KG1 (cell line): Measurements from ENCODE around the gene SSR4.

ENCODE experiments used
- DNase-seq: peaks from one replicate; lab custom pipeline; 2025; lab: John Stamatoyannopoulos, UW

Gene SSR4

DNA sequence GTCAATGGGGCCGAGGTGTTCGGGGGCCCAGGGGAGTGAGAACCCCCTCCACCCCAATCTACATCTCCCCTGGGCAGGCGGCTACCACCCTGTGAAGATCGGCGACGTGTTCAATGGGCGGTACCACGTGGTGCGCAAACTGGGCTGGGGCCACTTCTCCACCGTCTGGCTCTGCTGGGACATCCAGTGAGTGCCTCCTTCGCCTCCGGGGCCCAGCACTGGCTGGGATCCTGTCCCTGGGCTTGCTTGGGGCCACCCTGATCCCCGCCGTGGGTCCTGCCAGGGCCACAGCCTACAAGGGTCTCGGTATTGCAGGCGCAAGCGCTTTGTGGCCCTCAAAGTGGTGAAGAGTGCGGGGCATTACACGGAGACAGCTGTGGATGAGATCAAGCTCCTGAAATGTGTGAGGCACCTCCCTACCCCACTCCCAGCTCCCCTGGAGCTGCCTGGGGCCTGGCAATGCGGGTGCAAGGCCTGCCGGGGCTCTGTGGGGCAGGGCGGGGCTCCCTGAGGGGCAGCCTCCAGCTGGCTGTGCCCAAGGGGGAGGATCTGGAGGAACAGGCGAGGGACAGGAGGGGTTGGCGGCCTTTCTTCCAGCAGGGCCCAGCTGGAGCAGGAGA is 12.9 kb upstream of the SSR4 start:
- no peak for DNase-seq

DNA sequence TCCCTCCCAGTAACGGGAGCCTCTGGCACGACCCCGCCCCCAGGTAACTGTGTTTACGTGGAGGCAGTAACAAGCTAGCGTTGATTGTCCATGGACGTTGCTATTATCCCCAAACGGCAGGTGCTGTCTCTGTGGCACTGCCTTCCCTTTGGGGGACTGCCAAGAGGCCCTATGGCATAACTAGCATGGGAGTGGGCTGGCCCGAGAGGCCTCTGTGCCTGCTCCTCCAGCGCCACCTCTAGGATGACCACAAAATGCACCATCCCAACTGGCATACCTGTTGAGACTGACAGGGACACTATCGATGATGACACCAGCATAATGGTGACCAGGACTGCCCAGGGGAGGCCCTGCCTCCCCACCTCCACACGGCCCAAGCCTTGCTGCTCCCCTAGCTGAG is 12.2 kb upstream of the SSR4 start:
- no peak for DNase-seq

DNA sequence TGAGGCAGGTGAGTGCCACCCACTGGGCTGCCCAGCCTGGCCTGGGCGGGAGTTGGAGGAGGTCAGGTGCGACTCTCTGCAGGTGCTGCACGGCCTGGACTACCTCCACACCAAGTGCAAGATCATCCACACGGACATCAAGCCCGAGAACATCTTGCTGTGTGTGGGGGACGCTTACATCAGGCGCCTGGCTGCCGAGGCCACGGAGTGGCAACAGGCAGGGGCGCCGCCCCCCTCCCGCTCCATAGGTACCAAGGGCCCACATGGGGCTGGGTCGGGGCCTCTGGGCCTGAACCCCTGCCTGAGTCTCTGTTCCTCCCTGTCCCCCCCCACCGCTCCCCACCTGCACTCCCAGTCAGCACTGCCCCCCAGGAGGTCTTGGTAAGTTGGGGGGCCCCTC is 11.6 kb upstream of the SSR4 start:
- no peak for DNase-seq

DNA sequence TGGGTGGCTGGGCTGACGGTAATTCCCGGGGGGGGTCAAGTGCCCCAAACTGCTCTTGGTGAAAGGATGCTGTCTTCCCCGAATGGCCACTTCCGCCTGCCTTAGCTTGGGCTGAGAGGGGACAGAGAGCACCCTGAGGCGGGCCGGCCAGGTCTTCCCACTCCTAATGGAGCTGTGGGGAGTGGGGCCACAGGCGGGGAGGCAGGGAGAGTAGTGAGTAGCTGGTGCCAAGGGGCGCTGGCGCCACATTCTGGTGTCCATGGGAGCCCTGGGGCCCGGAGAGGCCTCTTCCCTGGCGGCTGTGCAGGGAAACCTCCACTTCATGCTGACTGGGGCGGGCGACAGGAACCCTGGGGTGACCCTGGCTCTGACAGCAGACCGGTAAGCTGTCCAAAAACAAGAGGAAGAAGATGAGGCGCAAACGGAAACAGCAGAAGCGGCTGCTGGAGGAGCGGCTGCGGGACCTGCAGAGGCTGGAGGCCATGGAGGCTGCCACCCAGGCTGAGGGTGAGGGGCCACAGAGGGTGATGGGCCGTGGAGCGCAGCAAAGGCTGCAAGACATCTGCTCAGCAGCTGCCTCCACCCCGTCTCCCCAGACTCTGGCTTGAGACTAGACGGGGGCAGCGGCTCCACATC is 11.0 kb upstream of the SSR4 start:
- no peak for DNase-seq

DNA sequence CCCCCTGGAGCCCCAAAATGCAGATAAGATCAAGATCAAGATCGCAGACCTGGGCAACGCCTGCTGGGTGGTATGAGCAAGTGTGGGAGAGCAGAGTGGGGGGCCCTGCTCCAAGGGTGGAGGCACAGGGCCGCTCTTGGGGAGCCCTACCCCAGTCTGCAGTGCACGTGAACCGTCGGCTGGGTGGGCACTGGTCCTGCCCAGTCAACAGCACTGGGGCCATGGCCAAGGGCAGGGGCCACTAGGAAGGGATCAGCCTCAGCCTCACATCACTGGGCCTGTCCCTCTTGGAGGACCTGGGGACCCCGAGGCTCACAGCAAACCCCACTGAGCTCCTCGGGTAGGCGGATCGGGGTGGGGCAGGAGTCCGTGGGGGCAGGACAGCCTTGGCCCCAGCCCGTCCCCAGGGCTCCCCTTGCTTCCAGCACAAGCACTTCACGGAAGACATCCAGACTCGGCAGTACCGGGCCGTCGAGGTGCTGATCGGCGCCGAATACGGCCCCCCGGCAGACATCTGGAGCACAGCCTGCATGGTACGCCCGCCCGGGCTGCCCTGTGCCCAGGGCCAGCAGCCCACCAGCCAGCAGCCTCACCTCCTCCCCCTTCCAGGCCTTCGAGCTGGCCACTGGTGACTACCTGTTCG is 10.0 kb upstream of the SSR4 start:
- DNase-seq, result no peak

DNA sequence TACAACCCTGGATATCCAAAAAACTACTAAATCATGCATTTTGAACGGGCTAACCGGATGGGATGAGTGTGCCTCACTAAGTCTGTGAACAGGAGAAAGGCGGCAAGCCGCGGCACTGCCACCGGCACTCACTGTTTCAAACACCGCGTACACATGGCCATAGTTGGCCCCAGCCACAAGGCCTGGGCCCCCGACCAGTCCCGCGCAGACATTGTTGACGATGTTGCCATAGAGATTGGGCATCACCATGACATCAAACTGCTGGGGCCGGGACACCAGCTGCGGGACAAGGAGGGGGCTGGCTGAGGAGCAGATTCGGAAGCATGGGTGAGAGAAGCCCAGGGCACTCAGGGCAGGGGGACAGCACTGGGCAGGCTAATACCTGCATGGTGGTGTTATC is 7.8 kb upstream of the SSR4 start:
- no peak for DNase-seq

DNA sequence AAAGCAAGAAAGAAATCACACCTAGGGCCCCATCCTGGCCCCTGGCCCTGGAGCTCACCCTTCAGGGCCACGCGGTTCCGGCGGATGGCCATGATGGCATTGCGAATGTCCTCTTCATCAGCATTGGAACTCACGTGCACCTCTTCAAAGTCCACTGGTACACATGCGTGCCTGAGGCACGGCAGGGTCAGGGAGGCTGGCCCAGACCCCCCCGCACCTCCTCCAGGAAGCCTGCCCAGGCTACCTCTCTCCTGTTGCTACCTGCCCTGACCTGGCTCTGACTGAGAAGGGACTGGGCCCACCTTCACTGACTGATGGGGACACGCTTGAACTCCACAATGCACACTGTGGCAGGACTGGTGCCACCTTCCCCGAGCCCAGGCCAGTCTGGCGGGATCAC is 4.8 kb upstream of the SSR4 start:
- DNase-seq, result no peak

DNA sequence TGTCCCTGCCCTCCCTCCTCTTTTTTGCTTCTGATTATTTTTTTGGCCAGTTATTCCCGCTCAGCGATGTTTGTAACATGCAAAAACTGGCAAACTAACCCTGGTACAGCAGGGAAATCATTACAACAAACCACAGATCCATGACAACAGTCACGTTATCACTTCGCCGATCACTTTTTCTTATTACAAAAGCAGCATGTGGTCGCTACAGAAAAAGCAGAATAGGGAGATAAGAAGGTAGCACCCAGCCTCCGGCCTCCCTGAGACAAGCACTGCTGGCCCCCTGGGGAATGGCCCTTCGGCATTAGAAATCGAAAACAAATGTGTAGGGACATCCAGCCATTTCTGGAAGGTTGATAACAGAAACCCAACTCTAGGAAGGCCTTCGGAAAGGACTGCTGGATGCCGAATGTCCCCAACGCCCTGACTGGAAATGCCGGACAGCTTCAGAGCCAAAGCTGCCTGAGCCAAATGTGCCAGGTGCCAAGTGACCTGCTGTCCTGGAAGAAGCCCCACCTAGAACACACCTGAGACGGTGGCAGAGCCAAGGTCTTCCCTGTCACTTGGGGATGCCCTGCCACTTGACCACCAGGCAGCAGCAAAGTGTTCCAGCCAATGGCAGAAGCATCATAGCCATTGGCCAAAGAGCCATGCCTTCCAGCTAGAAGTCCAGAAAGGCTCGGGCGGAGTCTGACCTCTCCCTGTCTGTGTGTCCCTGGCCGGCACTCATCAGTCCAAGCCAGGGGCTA is 3.2 kb upstream of the SSR4 start:
- no peak for DNase-seq

DNA sequence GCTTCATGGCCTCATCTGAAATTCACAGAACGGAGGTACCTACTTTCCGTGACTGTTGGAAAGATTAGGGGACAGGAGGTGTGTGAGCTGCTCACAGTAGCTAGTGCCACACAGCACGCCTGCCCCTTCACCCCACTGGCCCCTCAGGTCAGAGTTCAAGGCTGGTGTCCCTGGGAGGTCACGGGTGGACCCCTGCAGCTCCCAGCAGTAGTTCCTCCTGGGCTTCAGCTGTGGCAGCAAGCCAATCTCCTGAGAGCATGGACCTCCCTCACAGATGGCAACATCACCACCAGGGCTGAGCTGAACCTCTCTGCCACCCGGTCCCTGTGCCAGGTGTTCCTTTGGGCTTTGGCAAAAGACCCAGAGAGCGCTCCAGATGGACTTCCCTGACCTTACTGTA is 2.1 kb upstream of the SSR4 start:
- DNase-seq, result no peak

DNA sequence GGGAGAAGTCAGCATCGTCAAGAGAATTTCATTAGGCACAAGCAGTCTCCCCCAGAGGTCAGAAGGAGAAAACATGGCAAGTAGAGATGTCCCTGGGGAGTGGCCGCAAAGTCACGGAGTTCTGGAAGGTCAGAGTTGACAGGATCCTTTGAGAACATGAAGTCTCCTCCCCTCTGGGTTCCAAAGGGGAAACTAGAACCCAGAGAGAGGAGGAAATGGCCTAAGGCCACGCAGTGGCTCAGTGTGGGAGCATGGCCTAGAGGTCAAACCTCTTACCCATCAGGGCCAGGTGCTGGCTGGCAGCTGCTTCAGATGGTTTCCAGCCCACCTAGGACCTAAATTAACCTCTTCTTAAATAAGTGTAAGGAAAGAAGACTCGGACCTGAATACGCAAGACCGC is 1.2 kb upstream of the SSR4 start:
- DNase-seq, result no peak

DNA sequence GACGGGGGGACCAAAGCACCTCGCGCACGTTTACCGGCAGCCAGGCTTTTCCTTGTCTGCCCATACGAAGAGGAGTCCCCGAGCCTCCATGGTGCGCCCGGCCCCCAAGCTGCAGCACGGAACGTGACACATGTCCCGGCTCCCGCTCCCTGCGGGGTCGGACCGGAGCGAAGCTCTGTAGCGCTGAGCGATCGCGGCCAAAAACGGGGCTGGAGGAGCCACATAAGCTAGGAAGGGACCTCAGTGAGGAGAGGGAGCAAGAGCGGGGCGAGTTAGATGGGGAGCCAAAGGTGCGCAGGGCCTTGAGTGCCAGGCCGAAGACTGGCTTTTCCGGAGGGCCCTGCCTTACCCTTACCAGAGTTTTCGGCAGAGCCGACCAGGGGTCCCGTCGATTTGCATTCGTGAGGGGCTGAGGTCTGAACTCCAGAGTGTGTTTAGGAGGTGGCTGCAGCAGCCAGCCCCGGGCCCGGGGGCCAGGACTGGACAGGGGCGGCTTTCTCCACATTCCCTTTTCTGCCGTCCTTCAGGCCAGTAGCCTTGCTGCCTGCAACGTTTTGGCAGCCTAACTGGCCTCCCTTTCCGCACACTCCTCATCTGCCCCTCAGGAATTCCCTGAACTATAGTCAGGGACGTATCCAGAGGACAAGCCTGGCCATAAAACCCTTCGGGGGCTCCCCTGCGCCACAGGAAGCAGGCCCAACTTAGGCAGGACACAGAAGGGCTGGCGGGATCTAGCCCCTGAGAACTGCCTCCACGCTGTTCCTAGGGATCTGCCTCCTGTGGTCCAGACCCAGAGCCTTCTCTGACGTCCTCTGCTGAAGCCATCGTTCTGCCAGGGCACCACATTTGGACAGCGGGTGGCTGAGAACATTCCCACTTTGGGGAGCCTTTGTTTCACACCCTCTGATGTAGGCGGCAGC is 689 bp downstream of the SSR4 start:
- no peak for DNase-seq

DNA sequence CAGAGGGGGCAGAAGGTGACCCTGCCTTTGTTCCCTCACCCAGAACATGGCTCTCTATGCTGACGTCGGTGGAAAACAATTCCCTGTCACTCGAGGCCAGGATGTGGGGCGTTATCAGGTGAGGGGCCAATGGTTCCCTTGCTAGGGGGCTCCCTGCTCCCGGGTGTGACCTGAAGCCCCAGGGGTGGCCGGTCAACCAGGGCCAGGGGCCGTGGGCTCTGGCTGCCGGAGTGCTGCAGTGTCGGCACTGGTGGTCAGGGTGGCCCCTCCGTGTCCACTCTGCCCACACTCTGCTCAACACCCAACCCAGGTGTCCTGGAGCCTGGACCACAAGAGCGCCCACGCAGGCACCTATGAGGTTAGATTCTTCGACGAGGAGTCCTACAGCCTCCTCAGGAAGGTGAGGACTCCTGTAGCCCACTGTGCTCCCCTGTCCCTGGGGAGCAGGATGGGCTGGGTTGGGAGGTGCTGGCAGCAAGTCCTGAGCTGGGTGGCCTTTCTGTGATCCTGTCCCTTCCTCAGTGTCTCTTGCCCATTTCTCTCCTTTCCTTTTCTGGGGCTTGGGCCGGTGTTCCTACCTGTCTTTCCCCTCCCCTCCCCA is 3.0 kb downstream of the SSR4 start:
- DNase-seq, result no peak

DNA sequence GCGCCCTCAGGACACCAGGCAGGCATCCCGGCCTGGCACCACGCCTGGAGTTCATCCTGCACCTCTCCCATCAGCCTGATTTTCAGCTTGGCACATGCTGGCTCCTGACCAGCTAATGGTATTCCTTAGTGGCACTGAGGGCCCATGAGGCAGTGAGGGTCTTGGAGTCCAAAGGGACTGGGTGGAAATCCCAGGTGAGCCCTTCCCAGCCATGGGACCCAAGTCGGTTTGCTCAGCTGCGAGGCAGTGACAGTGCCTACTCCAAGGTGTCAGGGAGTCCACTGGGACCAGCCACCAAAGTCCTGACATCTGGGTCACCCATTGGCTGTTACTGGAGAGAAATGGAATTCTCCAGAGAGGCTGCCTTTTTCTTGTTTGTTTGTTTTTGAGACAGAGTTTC is 4.9 kb downstream of the SSR4 start:
- no peak for DNase-seq

DNA sequence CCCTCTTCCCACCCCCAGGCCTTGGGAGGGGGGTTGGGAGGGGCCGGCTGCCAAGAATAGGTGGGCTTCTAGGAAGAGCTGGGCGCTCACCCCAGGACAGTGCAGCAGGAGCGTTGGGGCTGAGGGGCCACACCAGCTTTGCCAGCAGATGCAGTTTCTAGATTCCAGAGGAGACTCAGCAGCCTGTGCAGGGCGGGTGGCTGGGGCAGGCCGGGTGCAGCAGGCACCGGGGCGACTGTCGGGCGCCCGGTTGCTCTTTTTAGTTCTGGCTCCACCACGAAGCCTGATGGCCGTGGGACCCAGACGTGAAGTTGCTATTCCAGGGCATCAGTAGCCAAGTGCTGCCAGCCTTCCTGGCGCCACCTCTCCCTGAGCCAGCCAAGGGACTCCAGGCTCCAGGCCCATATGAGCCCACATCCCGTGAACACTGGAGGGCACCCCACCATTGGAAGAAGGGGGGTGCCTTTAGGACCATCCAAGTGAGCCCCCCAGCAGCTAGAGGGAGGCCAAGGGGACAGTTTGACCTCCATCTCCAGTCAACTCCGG is 5.8 kb downstream of the SSR4 start:
- DNase-seq, result no peak

DNA sequence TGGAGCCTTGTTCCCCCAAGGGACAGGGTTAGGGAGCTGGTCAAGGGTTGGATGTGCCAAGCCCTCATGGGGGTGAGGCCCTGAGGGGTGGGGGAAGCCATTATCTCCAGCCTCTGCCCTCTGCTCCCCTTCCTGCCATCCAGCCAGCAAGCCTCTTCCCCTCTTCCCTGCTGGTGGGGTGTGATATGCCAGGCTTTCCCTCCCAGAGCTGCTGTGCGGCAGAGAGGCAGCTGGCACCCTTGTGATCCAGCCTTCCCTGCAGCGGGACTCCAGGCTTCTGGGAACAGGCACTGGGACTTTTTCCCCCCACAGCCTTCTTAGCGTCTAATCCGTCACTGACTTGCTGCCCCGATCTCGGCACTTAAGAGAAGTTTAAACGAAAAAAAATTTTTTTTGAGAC is 6.3 kb downstream of the SSR4 start:
- no peak for DNase-seq

DNA sequence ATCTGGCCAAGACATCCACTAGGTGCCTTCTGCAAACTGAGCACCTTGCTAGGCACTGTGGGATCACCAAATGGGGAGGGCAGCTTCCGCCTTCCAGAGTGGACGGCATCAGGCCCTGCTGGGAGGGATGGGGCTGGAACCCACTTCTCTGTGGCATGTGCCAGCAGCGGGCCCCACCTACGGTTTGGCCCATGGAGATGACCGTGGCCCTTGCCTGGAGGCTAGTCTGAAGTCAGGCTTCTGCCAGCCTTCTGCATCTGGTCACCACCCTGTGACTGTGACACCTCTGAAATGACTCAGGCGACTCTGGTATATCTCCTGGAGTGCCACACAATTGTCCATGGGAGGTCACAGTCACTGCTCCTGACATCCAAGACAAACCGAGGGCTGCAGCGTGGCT is 7.2 kb downstream of the SSR4 start:
- no peak for DNase-seq

DNA sequence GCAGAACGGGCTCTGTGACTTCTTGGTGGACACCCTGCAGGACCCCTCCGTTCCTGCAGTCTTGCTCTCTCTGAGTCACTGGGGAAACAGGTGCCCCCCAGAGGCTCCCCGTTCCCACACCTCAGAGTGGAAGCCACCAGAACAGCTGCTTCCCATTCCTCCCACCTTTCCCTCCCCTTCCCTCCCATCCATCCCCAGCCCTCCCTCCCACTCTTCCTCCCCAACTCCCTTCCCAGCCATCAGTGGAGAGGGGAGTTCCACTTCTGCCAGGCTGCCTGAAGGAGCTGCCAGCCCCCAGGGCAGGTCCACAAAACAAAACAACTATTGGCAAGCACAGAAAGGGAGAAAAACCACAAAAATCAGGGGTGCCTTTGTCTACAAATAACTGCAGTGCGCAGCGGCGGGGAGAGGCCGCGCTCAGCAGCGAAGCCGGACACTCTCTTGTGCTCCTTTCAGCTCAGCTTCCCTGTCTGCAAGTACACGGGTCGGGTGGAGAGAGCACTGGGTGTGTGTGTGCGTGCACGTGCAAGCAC is 8.1 kb downstream of the SSR4 start:
- DNase-seq, result no peak

DNA sequence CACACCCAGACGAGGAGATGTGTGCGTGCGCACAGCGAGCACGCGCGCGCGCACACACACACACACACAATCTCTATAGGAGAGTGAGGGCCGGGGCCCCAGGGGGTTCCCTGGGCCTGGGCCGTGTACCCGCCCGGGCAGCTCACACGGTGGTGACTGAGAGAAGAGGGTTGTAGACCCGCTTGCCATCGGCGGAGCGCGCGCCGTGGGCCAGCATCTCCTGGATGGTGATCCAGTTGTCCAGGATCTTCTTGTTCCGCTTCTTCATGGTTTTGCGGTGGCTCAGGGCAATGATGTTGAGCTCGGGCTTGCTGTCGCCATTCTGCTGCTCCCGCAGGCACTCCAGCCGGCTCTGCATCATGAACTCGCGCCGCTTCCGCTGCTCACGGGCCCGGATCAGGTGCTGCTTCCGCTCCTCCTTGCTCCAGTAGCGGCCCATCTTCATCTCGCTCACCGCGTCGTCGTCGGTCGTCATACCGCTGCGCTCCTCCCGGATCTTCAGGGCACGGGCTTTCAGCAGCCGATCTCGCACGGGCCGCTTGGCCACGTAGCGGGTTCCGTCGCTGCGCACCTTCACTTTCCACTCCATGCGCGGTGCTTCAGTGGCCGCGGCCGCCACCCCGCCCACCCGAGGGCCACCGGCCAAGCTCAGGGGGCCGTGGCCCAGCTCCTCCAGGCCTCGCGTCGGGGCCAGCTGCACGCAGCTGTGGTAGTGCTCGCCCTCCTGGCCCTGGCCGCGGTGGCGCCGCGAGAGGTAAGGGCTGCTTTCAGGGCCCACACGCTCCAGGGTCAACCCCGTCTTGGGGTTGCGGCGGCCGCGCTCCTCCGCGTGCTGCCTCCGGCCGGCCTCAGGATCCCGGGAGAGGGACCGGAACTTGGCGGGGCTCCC is 9.0 kb downstream of the SSR4 start:
- no peak for DNase-seq

DNA sequence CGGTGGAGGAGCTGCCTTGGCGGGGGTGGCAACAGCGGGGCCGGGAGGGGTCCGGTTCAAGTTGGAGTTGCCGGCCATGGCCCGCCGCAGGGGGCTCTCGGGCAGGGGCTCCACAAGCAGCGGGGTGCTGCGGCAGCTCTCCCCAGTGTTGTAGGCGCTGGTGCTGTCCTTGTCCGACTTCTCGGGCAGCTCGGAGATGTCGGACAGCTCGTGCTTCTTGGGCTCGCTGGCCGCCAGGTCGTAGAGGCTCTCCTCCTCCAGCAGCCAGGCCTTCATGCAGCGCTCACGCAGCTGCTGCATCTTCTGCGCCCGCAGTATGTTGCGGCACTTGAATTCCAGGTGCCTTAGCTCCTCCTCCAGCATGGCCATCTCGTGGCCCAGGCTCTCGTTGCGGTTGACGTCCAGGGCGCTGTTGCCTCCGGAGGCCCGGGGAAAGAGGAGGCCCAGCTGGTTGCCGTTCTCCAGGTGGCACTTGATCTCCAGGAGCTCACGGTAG is 9.7 kb downstream of the SSR4 start:
- no peak for DNase-seq

DNA sequence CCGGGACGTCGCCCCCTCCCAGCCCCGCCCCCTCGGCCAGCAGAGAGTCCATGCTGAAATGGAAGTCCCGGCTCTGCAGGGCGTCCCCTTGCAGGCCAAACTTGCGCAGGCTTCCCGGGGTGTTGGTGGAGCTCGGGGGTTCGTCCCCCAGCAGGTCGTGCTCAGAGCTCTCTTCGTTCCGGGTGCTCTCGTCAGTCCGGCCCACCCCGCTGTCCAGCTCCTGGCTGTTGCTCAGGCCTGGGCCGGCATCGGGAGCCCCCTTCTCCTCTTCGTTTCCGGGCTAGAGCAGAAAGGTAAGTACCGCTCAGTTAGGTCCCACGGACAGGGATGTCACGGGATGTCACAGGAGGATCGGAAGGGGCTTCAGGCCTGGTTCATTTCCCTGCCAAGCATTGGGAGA is 10.2 kb downstream of the SSR4 start:
- DNase-seq, result no peak
